Lung (tissue), 16 donors: ENCODE results near the gene CLCNKA. TPM values are rescaled to one million over a fixed set of nuclear protein-coding genes. Genes with fewer than 3 reads are reported as not detected.
A peak's percentile ranks its signal among the peaks of the same experiment; 100 is the strongest.

Experiments
- ATAC-seq: fragments of 200-7000 bp; cut with Tn5 transposase; one replicate; pipeline ENCODE4 v1.9.1; 2020; ENCODE audit warnings: moderate number of reproducible peaks; ENCODE audit not compliant: insufficient read depth, low FRiP score
- DNase-seq, 3 donors: peaks; one replicate each; pipeline ENCODE4 v3.0.0-alpha.2; 2013 to 2017
- H3K27ac ChIP-seq, 2 donors: one replicate each; pipeline ENCODE4 v1.5.1; 2013; ENCODE audit warnings: mild to moderate bottlenecking in 2 of 2, moderate library complexity in 2 of 2, control low read depth in 1 of 2, inconsistent platforms in 1 of 2, low read depth in 1 of 2, low read length in 1 of 2
- H3K27me3 ChIP-seq, 3 donors: one replicate each; pipeline ENCODE4 v1.5.1; 2013; ENCODE audit warnings: low read length in 2 of 3; ENCODE audit not compliant: control insufficient read depth in 3 of 3, insufficient read depth in 3 of 3
- H3K36me3 ChIP-seq, 4 donors: one replicate each; pipeline ENCODE4 v1.5.1; 2013; ENCODE audit warnings: low read length in 4 of 4, mild to moderate bottlenecking in 1 of 4, moderate library complexity in 1 of 4; ENCODE audit not compliant: control insufficient read depth in 4 of 4, insufficient read depth in 4 of 4
- H3K4me1 ChIP-seq, 5 donors: one replicate each; pipeline ENCODE4 v1.5.1; 2013; ENCODE audit warnings: low read length in 5 of 5, mild to moderate bottlenecking in 2 of 5, moderate library complexity in 1 of 5; ENCODE audit not compliant: control insufficient read depth in 5 of 5, insufficient read depth in 5 of 5
- H3K4me3 ChIP-seq: one replicate; pipeline ENCODE4 v1.5.1; 2013; ENCODE audit warnings: mild to moderate bottlenecking, control low read depth, moderate library complexity
- H3K9ac ChIP-seq, 2 donors: one replicate each; pipeline ENCODE4 v1.5.1; 2013; ENCODE audit warnings: low read length in 2 of 2, control low read depth in 1 of 2; ENCODE audit not compliant: insufficient read depth in 1 of 2
- H3K9me3 ChIP-seq, 4 donors: one replicate each; pipeline ENCODE4 v1.5.1; 2013; ENCODE audit warnings: low read length in 3 of 4, mild to moderate bottlenecking in 1 of 4, moderate library complexity in 1 of 4; ENCODE audit not compliant: control insufficient read depth in 4 of 4, insufficient read depth in 3 of 4
- CTCF ChIP-seq: IDR thresholded peaks from 2 replicates; pipeline ENCODE4 v1.5.1; 2012; ENCODE audit warnings: mild to moderate bottlenecking; ENCODE audit errors: control extremely low read depth, extremely low read depth
- WGBS, 2 donors: extraction: QIAGEN DNeasy Blood & Tissue Kit; methylation state at CpG; one replicate each; pipeline ENCODE4 v1.1.7; 2013; 5-methylcytosine and 5-hydroxymethylcytosine counted together
- long read RNA-seq, 5 donors: transcript quantifications; one replicate each; lab custom pipeline, GENCODE V29; 2026
- polyA plus RNA-seq, 2 donors: library from polyadenylated mRNA; stranded (reverse); fragments of 200-250 nt; gene quantifications; one replicate each; pipeline ENCODE4 v1.2.1, GENCODE V29; 2013
- total RNA-seq, 2 donors: library from RNA; depleted of rRNA in 1 of 2; stranded (reverse); fragments of >200 nt in 1 of 2; gene quantifications; one replicate each; pipeline ENCODE4 v1.2.1, GENCODE V29; 2014 to 2021
- donor health status: control.
- donor health status: control.
- donor health status: Bipolar disorder and iron deficiency.
- donor health status: healthy.
- donor health status: DM: yes; HTN: yes; CAD: no.

The CLCNKA gene
- 1 to 10 TPM in 1 of 2 donors, not detected in 1; 1.3 TPM for total RNA-seq
- polyA plus RNA-seq: under 1 TPM; 0.10 to 0.17 TPM
- long read RNA-seq, donor 1: 0 reads
- long read RNA-seq, donor 2: 0 reads
- long read RNA-seq, donor 3: 0 reads
- long read RNA-seq, donor 4: 0 reads
- long read RNA-seq, donor 5: 0 reads

GRCh38 chr1:16021681-16022080 lies at the start of gene CLCNKA:
CLCNKA (plus strand) TSS chr1:16022036; CDS start chr1:16022620, 584 bp downstream.
- TF ChIP-seq CTCF: no peak
- Histone ChIP-seq H3K4me3 (no peak within 1 kb of the TSS), H3K27ac (no peak within 1 kb of the TSS), H3K9me3 (no peaks in the 10 kb centered on the region), H3K9ac (no peak within 1 kb of the TSS), H3K36me3 (no peaks in the 10 kb centered on the region), H3K27me3 (no peaks in the 10 kb centered on the region), H3K4me1 (peaks cover 0 to 15% (median 9%) of the 10 kb centered on the region in 5 donors)
- DNase-seq (no peak), ATAC-seq (no peak)
- 65 to 69% methylated on average over 6 of the region's 6 CpGs for WGBS, 2 donors

DNA sequence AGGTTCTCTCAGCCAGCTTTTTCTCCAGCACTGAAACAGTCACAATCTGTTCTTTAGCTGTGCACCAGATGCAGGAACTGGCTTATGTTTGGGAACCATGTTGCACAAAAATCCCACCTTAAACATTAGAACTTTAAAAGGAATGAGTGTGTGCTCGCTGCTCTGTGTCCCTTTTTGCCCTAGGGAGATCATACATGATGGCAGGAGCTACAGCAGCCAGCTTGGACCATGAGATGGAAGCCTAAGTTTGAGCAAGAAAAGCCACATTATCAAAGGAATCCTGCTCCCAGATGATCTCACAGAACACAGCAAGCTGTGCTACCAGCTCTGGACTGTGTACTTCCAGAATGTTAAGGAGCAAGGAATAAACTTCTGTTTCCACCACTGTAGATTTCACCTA lies 49.4 kb upstream of the CLCNKA start:
- peaks cover 0 to 4% (median 0%) of the 10 kb centered on the region in 4 donors for H3K9me3 ChIP-seq
- no peak overlapping the region for H3K27ac ChIP-seq
- ATAC-seq (no peak), DNase-seq (no peak)
- peaks cover 0 to 7% (median 4%) of the 10 kb centered on the region in 5 donors for H3K4me1 ChIP-seq
- no peak overlapping the region for H3K9ac ChIP-seq
- no peaks in the 10 kb centered on the region for H3K27me3 ChIP-seq
- H3K36me3 ChIP-seq: peaks cover 2 to 30% (median 21%) of the 10 kb centered on the region in 4 donors
- TF ChIP-seq CTCF: no peak
- WGBS, 2 donors: 90 to 92% methylated on average over 1 of the region's 1 CpG
- H3K4me3 ChIP-seq: no peak overlapping the region

DNA sequence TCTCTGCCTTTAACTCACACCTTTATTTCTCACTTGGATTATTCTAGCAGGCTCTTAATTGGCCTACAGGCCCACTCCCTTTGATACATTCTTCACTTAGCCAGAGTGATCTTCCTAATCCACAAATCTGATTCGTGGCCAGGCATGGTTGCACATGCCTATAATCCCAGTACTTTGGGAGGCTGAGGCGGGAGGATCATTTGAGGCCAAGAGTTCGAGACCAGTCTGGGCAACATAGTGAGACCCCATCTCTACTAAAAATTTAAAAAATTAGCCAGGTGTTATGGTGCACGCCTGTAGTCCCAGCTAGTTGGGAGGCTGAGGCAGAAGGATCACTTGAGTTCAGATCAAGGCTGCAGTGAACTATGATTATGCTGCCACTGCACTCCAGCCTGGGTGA lies 48.1 kb upstream of the CLCNKA start:
- H3K4me1 ChIP-seq: peaks cover 0 to 7% (median 3%) of the 10 kb centered on the region in 5 donors
- ATAC-seq (no peak), DNase-seq (no peak)
- peaks cover 0 to 4% (median 0%) of the 10 kb centered on the region in 4 donors for H3K9me3 ChIP-seq
- no peak overlapping the region for H3K4me3 ChIP-seq
- 93 to 94% methylated on average over 4 of the region's 4 CpGs for WGBS, 2 donors
- no peak for TF ChIP-seq CTCF
- H3K27me3 ChIP-seq: no peaks in the 10 kb centered on the region
- no peak overlapping the region for H3K9ac ChIP-seq
- H3K27ac ChIP-seq: no peak overlapping the region
- peaks cover 2 to 26% (median 17%) of the 10 kb centered on the region in 4 donors for H3K36me3 ChIP-seq

- Histone ChIP-seq H3K27ac (no peak overlapping the region), H3K27me3 (no peaks in the 10 kb centered on the region), H3K4me3 (no peak overlapping the region), H3K9ac (peak overlapping the region; percentile 21 to 36), H3K9me3 (peaks cover 0 to 4% (median 0%) of the 10 kb centered on the region in 4 donors), H3K4me1 (peaks cover 0 to 7% (median 3%) of the 10 kb centered on the region in 5 donors), H3K36me3 (peaks cover 2 to 17% (median 11%) of the 10 kb centered on the region in 4 donors)
- no peak for TF ChIP-seq CTCF
- DNase-seq: no peak
- no peak for ATAC-seq
- 48 to 69% methylated on average over 9 of the region's 9 CpGs for whole genome bisulfite sequencing, 2 donors
These were observed 47.0 kb upstream of the CLCNKA start for GRCh38 chr1:15974855-15975254.
